NCI-H1417 (cell line): ENCODE results near the gene KLHDC3.

Experiments
- DNase-seq, 3 experiments: peaks; one replicate each; lab custom pipeline; 2025; lab: John Stamatoyannopoulos, UW

The KLHDC3 gene

GRCh38 chr6:43059168-43060033, 45.4 kb downstream of the KLHDC3 start, which contains the start of the genes KLC4 and MRPL2:
Gene KLC4 (plus strand): TSS chr6:43059631. CDS start chr6:43061336, 1,705 bp downstream.
Gene MRPL2 (minus strand): TSS chr6:43059434. CDS start chr6:43059381, 53 bp downstream.
- DNase-seq: peak; percentile 98 to 99 (median 98)

DNA sequence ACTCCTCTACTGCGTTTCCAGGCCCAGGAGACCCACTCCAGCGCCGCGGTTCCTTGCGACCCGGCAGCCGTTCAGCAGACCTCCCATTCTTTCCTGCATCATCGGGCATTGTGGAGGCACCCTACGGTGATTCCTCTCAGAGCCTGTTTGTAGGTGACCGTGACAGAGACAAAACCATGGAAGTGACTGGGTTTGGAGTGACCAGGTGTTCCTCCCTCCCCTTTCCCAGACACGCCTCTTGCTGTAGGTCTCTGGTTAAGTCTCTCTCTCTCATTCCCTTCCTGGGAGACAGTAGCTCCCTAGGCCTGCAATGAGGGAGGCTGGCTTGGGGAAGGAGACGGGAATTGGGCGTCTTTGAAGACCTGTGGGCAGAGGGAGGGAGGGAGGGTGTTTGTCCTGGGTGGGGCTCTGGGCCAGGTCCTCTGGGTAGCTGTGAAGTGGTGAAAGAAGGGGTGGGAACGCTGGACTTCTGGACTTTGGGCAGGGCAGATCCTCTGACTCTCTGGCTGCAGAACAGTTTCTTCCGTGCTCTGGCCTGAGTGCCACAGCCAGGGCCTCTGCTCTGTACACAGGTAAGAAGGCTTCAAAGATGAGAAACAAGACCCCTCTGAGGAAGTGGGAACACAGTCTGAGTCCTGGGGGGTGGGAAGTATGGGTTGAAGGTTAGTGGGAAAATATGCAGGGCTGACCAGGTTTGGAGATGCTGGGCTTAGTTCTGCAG, 46.1 kb downstream of the KLHDC3 start:
- DNase-seq: peak; percentile 28 to 72 (median 62)

- no peak for DNase-seq
Measured at GRCh38 chr6:43060755-43061633, 46.9 kb downstream of the KLHDC3 start.

DNA sequence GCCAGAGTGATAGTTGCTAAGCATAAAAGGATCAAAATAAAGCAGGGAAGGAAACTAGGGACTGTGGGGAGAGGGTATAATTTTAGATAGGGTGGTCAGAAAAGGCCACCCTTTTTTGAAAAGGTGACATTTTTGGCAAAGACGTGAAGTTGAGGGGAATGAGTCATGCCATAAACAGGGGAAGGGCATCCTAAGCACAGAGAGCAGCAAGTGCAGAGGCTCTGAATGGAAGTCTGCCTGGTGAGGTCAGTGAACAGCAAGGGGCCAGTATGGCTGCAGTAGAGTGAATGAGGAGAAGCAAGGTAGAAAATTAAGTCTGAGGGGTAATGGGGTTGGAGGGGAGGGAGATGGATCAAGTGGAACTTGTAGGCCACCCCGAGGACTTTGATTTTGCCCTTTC, 47.8 kb downstream of the KLHDC3 start:
- DNase-seq: no peak

GRCh38 chr6:43062818-43063217, 48.8 kb downstream of the KLHDC3 start:
- no peak for DNase-seq

GRCh38 chr6:43070028-43070632, 56.1 kb downstream of the KLHDC3 start:
- DNase-seq: peak; percentile 25 to 50 (median 28)
